H1 (cell line): ENCODE measurements around the gene GPC6.

ENCODE experiments used
- CEBPB ChIP-seq: IDR thresholded peaks from 2 replicates; pipeline ENCODE4 v1.6.1; 2012; ENCODE audit warnings: low read depth, low read length
- CHD2 ChIP-seq: IDR thresholded peaks from 2 replicates; pipeline ENCODE4 v1.6.1; 2012; ENCODE audit warnings: low read length, improper control_type of control experiment
- EP300 ChIP-seq, 2 experiments: IDR thresholded peaks; 1 replicate in 1 of 2; 2 replicates in 1 of 2; pipeline ENCODE4 v1.6.1; 2011 to 2012; ENCODE audit warnings: low read depth in 2 of 2, low read length in 2 of 2, mild to moderate bottlenecking in 2 of 2, borderline replicate concordance in 1 of 2, inconsistent platforms in 1 of 2, moderate library complexity in 1 of 2
- EZH2 ChIP-seq: fragments of 200-600 bp; sonication (generic); IDR thresholded peaks from 2 replicates; pipeline ENCODE4 v1.7.1; 2012; ENCODE audit warnings: low read depth, mild to moderate bottlenecking, moderate library complexity, low read length, inconsistent platforms; ENCODE audit not compliant: severe bottlenecking
- GABPA ChIP-seq: IDR thresholded peaks from 2 replicates; pipeline ENCODE4 v1.6.1; 2011; ENCODE audit warnings: mild to moderate bottlenecking, low read length, moderate library complexity, borderline replicate concordance; ENCODE audit not compliant: insufficient read depth
- HDAC2 ChIP-seq, 2 experiments: fragments of 300-600 bp in 1 of 2; sonication (generic) in 1 of 2; IDR thresholded peaks; 2 replicates each; pipeline ENCODE4 v1.6.1; 2011 to 2012; ENCODE audit warnings: low read depth in 2 of 2, low read length in 2 of 2, mild to moderate bottlenecking in 2 of 2, moderate library complexity in 2 of 2, borderline replicate concordance in 1 of 2, inconsistent platforms in 1 of 2
- POLR2A ChIP-seq, 2 experiments: IDR thresholded peaks; 1 replicate in 1 of 2; 2 replicates in 1 of 2; pipeline ENCODE4 v1.6.1; 2011; ENCODE audit warnings: low read depth in 2 of 2, low read length in 2 of 2, mild to moderate bottlenecking in 2 of 2; ENCODE audit errors: control extremely low read depth in 1 of 2
- POLR2AphosphoS5 ChIP-seq: IDR thresholded peaks from 2 replicates; pipeline ENCODE4 v1.6.1; 2011; ENCODE audit warnings: low read depth, low read length
- RAD21 ChIP-seq, 2 experiments: IDR thresholded peaks in 1 of 2; conservative IDR thresholded peaks in 1 of 2; 2 replicates each; pipeline ENCODE4 v1.6.1; 2011; ENCODE audit warnings: low read depth in 2 of 2, low read length in 2 of 2, improper control_type of control experiment in 1 of 2, inconsistent platforms in 1 of 2, mild to moderate bottlenecking in 1 of 2, moderate library complexity in 1 of 2
- TBP ChIP-seq: IDR thresholded peaks from 2 replicates; pipeline ENCODE4 v1.6.1; 2011; ENCODE audit warnings: low read depth, low read length, improper control_type of control experiment
- TF ChIP-seq, protein P1 (sequence below), 3 experiments: IDR thresholded peaks; 1 replicate in 2 of 3; 2 replicates in 1 of 3; pipeline versions ENCODE4 v1.5.1 to v1.6.1; 2011; ENCODE audit warnings: low read length in 3 of 3, mild to moderate bottlenecking in 3 of 3, inconsistent platforms in 2 of 3, low read depth in 1 of 3, moderate library complexity in 1 of 3; ENCODE audit not compliant: insufficient read depth in 1 of 3; ENCODE audit errors: control extremely low read depth in 1 of 3

DNA sequence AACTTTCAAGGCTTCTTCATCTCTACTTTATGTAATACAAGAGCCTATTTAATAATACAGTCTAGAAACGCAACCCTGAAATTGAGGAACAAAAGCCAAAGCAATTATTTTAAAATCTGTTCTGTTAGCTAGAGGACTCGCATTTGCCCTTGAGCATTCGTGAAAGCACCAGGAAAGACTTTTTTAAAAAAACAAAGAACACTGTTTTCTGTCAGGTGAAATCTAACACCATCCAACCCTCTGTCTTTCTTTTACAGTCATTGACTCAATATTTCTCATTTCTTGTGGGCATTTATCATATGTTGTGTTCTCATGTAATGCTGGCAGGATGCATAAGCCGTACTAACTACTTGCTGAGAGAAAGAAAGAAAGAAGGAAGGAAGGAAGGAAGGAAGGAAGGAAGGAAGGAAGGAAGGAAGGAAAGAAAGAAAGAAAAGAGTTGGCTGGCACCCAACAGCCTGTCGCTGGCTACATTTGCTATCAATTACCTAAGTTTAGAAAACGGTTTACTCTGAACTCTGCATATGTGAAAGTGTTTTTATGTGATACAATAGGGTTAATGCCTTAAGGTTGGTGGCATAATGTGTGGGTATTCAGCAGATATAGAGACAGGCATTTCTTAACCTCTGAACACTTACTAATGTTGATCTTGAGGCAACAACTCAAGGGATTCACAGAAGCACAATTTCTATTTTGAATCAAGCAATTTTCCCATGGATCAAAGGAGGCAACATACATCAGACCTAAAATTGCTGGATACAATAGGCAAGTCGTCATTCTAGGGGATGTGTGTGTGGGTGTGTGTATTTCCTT lies 807.4 kb downstream of the GPC6 start:
- TF ChIP-seq CHD2 (no peak), TBP (no peak), EZH2 (no peak), EP300 (IDR thresholded peaks at IDR 0.05; ENCODE audit: borderline replicate concordance in 1 of 2, low read depth in 2 of 2, low read length in 2 of 2) (no peak), RAD21 (IDR thresholded peaks at IDR 0.05 in 1 of 2, conservative IDR thresholded peaks at IDR 0.05 in 1 of 2; ENCODE audit: low read depth in 2 of 2, low read length in 2 of 2) (no peak), HDAC2 (IDR thresholded peaks at IDR 0.05; ENCODE audit: borderline replicate concordance in 1 of 2, low read depth in 2 of 2, low read length in 2 of 2) (no peak), POLR2A (IDR thresholded peaks at IDR 0.05; ENCODE audit: control extremely low read depth in 1 of 2, low read depth in 2 of 2, low read length in 2 of 2) (no peak), POLR2AphosphoS5 (no peak), CEBPB (no peak), GABPA (no peak)
- TF ChIP-seq, protein P1, sequence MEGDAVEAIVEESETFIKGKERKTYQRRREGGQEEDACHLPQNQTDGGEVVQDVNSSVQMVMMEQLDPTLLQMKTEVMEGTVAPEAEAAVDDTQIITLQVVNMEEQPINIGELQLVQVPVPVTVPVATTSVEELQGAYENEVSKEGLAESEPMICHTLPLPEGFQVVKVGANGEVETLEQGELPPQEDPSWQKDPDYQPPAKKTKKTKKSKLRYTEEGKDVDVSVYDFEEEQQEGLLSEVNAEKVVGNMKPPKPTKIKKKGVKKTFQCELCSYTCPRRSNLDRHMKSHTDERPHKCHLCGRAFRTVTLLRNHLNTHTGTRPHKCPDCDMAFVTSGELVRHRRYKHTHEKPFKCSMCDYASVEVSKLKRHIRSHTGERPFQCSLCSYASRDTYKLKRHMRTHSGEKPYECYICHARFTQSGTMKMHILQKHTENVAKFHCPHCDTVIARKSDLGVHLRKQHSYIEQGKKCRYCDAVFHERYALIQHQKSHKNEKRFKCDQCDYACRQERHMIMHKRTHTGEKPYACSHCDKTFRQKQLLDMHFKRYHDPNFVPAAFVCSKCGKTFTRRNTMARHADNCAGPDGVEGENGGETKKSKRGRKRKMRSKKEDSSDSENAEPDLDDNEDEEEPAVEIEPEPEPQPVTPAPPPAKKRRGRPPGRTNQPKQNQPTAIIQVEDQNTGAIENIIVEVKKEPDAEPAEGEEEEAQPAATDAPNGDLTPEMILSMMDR (IDR thresholded peaks at IDR 0.05; ENCODE audit: control extremely low read depth in 1 of 3, insufficient read depth in 1 of 3, low read depth in 1 of 3, low read length in 3 of 3), result no peak
